NCI-H128 (cell line): ENCODE results near the gene CADM4.

Experiments used
- DNase-seq: peaks from one replicate; lab custom pipeline; 2025; ENCODE audit not compliant: unreplicated experiment; lab: John Stamatoyannopoulos, UW

Gene CADM4

GRCh38 chr19:43634872-43635560 is 4.6 kb downstream of the CADM4 start:
- DNase-seq: no peak

- no peak for DNase-seq
Measured at GRCh38 chr19:43634506-43634871, 5.2 kb downstream of the CADM4 start.

- DNase-seq: no peak
Measured at GRCh38 chr19:43634068-43634467, 5.6 kb downstream of the CADM4 start.

- DNase-seq: no peak
Measured at GRCh38 chr19:43633520-43633919, 6.1 kb downstream of the CADM4 start.

- no peak for DNase-seq
Measured at GRCh38 chr19:43631491-43631890, 8.2 kb downstream of the CADM4 start.

- no peak for DNase-seq
Measured at GRCh38 chr19:43628646-43629326, 10.9 kb downstream of the CADM4 start.

- DNase-seq: no peak
Measured at GRCh38 chr19:43626838-43627237, 12.8 kb downstream of the CADM4 start.

- no peak for DNase-seq
Measured at GRCh38 chr19:43625918-43626579, 13.6 kb downstream of the CADM4 start.

- DNase-seq: no peak
Measured at GRCh38 chr19:43624933-43625332, 14.7 kb downstream of the CADM4 start.

GRCh38 chr19:43623889-43624670 is 15.6 kb downstream of the CADM4 start:
- no peak for DNase-seq

- no peak for DNase-seq
Measured at GRCh38 chr19:43622956-43623355, 16.7 kb downstream of the CADM4 start.

- DNase-seq: no peak
Measured at GRCh38 chr19:43622070-43622469, 17.6 kb downstream of the CADM4 start.

GRCh38 chr19:43620061-43621001 is 19.3 kb downstream of the CADM4 start:
- DNase-seq: no peak

- peak; percentile 76 for DNase-seq
Measured at GRCh38 chr19:43619262-43620060, 20.2 kb downstream of the CADM4 start, which contains the start of gene ZNF428. ZNF428 (minus strand) TSS chr19:43619629; CDS start chr19:43614304, 5,325 bp downstream.

GRCh38 chr19:43618921-43619261 is 20.8 kb downstream of the CADM4 start:
- DNase-seq: peak; percentile 58

- DNase-seq: no peak
Measured at GRCh38 chr19:43616954-43617353, 22.7 kb downstream of the CADM4 start.

- no peak for DNase-seq
Measured at GRCh38 chr19:43616306-43616705, 23.3 kb downstream of the CADM4 start.

- no peak for DNase-seq
Measured at GRCh38 chr19:43612374-43612773, 27.3 kb downstream of the CADM4 start.

GRCh38 chr19:43611788-43612187 is 27.9 kb downstream of the CADM4 start, which contains the start of gene SRRM5:
SRRM5 (plus strand) TSS chr19:43612088; CDS start chr19:43612122, 34 bp downstream.
- no peak for DNase-seq
